Measurements from ENCODE around the gene FXYD1. TPM values are rescaled to one million over a fixed set of nuclear protein-coding genes. Genes with fewer than 3 reads are reported as not detected.
"Not testable (repeated sequence)": the region's sequence is repeated elsewhere in the genome, so short reads cannot be mapped to it uniquely, and the experiment has no call there.

FXYD1 gene
- total and polyA plus RNA-seq, 3 donors from 2014 or later: 2.3 to 48.5 (median 11.1) TPM

GRCh38 chr19:35127871-35128270 lies 10.8 kb upstream of the FXYD1 start:
- 91 to 93% methylated on average over 7 of the region's 7 CpGs for WGBS, 2 donors
- Histone ChIP-seq H3K27ac (no peak overlapping the region), H3K4me1 (peaks cover 31% of the 10 kb centered on the region), H3K36me3 (ENCODE audit: low read depth, missing control alignments) (no peaks in the 10 kb centered on the region), H3K4me3 (no peak overlapping the region), H3K9me3 (no peaks in the 10 kb centered on the region), H3K27me3 (no peaks in the 10 kb centered on the region)
- DNase-seq: no peak
- intact Hi-C loops (cut with DNase I; ENCODE audit: low total_unique reads): no loop called here
- TF ChIP-seq POLR2A (IDR thresholded peaks at IDR 0.05) (no peak), CTCF (IDR thresholded peaks at IDR 0.05) (no peak)

GRCh38 chr19:35128398-35129057 lies 10.1 kb upstream of the FXYD1 start:
- H3K27ac ChIP-seq: no peak overlapping the region
- TF ChIP-seq CTCF (IDR thresholded peaks at IDR 0.05) (no peak), POLR2A (IDR thresholded peaks at IDR 0.05) (no peak)
- no peaks in the 10 kb centered on the region for H3K36me3 ChIP-seq (ENCODE audit: low read depth, missing control alignments)
- peaks cover 31% of the 10 kb centered on the region for H3K4me1 ChIP-seq
- no peak overlapping the region for H3K4me3 ChIP-seq
- 92 to 93% methylated on average over 9 of the region's 9 CpGs for WGBS, 2 donors
- intact Hi-C loops (cut with DNase I; ENCODE audit: low total_unique reads): no loop called here
- no peak for DNase-seq
- no peaks in the 10 kb centered on the region for H3K9me3 ChIP-seq
- H3K27me3 ChIP-seq: no peaks in the 10 kb centered on the region

GRCh38 chr19:35129724-35130274 lies 8.8 kb upstream of the FXYD1 start:
- H3K4me3 ChIP-seq; H3K27me3 ChIP-seq; H3K9me3 ChIP-seq; intact Hi-C loops (cut with DNase I; ENCODE audit: low total_unique reads); DNase-seq; H3K36me3 ChIP-seq (ENCODE audit: low read depth, missing control alignments); H3K27ac ChIP-seq: not testable (repeated sequence)
- 55 to 72% methylated on average over 9 to 14 of the region's 14 CpGs for WGBS, 2 donors
- H3K4me1 ChIP-seq: peaks cover 24% of the 10 kb centered on the region

GRCh38 chr19:35130761-35131720 lies 7.6 kb upstream of the FXYD1 start:
- TF ChIP-seq CTCF (IDR thresholded peaks at IDR 0.05): no peak
- no peaks in the 10 kb centered on the region for H3K9me3 ChIP-seq
- WGBS, 2 donors: 74 to 83% methylated on average over 28 to 31 of the region's 31 CpGs
- H3K27me3 ChIP-seq: no peaks in the 10 kb centered on the region
- peaks cover 12% of the 10 kb centered on the region for H3K4me1 ChIP-seq
- intact Hi-C loops (cut with DNase I; ENCODE audit: low total_unique reads): no loop called here
- no peak overlapping the region for H3K27ac ChIP-seq
- H3K36me3 ChIP-seq (ENCODE audit: low read depth, missing control alignments): no peaks in the 10 kb centered on the region
- DNase-seq: no peak
- no peak overlapping the region for H3K4me3 ChIP-seq

- Histone ChIP-seq H3K27me3 (no peaks in the 10 kb centered on the region), H3K9me3 (no peaks in the 10 kb centered on the region), H3K36me3 (ENCODE audit: low read depth, missing control alignments) (no peaks in the 10 kb centered on the region), H3K4me3 (no peak overlapping the region), H3K27ac (no peak overlapping the region), H3K4me1 (peaks cover 6% of the 10 kb centered on the region)
- TF ChIP-seq CTCF (IDR thresholded peaks at IDR 0.05): no peak
- intact Hi-C loops (cut with DNase I; ENCODE audit: low total_unique reads): no loop called here
- DNase-seq: no peak
Measured at GRCh38 chr19:35132254-35132653, 6.4 kb upstream of the FXYD1 start.

All from testis (tissue), 3 donors.